ENCODE results near the gene MRTO4. TPM values are rescaled to one million over a fixed set of nuclear protein-coding genes. Genes with fewer than 3 reads are reported as not detected.
"Not testable (repeated sequence)": the region's sequence is repeated elsewhere in the genome, so short reads cannot be mapped to it uniquely, and the experiment has no call there.

Gene MRTO4
- total RNA-seq, 1 donor from 2014 or later = 10.2 TPM

GRCh38 chr1:19262744-19263143 is 11.1 kb downstream of the MRTO4 start:
- no peak for ATAC-seq
- intact Hi-C loops (cut with micrococcal nuclease) = no loop called here
- no peak for DNase-seq

GRCh38 chr1:19268445-19268844 is 16.8 kb downstream of the MRTO4 start:
- DNase-seq (no peak), ATAC-seq (no peak)
- intact Hi-C loops (cut with micrococcal nuclease) = no loop called here

- intact Hi-C loops (cut with micrococcal nuclease); DNase-seq; ATAC-seq: not testable (repeated sequence)
These were observed 18.1 kb downstream of the MRTO4 start for GRCh38 chr1:19269427-19270342.

- ATAC-seq; DNase-seq; intact Hi-C loops (cut with micrococcal nuclease): not testable (repeated sequence)
These were observed 18.7 kb downstream of the MRTO4 start for GRCh38 chr1:19270343-19270730.

GRCh38 chr1:19272064-19272463 is 20.5 kb downstream of the MRTO4 start:
- intact Hi-C loops (cut with micrococcal nuclease) = no loop called here
- ATAC-seq (no peak), DNase-seq (no peak)

- intact Hi-C loops (cut with micrococcal nuclease) = no loop called here
- DNase-seq = no peak
- ATAC-seq = no peak
These were observed 21.7 kb downstream of the MRTO4 start for GRCh38 chr1:19273106-19273843.

GRCh38 chr1:19273844-19274531 is 22.4 kb downstream of the MRTO4 start:
- ATAC-seq = peak; percentile 63
- DNase-seq; intact Hi-C loops (cut with micrococcal nuclease): not testable (repeated sequence)

GRCh38 chr1:19274636-19275035 is 23.0 kb downstream of the MRTO4 start:
- ATAC-seq = no peak

GRCh38 chr1:19283891-19284290 is 32.3 kb downstream of the MRTO4 start:
- DNase-seq = no peak

More at GRCh38 chr1:19274636-19275035, 23.0 kb downstream of the MRTO4 start:
- intact Hi-C loops (cut with micrococcal nuclease) = no loop called here
- no peak for DNase-seq

GRCh38 chr1:19284881-19285280 is 33.3 kb downstream of the MRTO4 start:
- intact Hi-C loops (cut with micrococcal nuclease) = no loop called here
- ATAC-seq (no peak), DNase-seq (no peak)

More at GRCh38 chr1:19283891-19284290, 32.3 kb downstream of the MRTO4 start:
- ATAC-seq = no peak
- intact Hi-C loops (cut with micrococcal nuclease) = no loop called here

GRCh38 chr1:19285366-19285765 is 33.8 kb downstream of the MRTO4 start:
- ATAC-seq; intact Hi-C loops (cut with micrococcal nuclease): not testable (repeated sequence)

GRCh38 chr1:19285807-19286206 is 34.2 kb downstream of the MRTO4 start:
- intact Hi-C loops (cut with micrococcal nuclease); ATAC-seq; DNase-seq: not testable (repeated sequence)

More at GRCh38 chr1:19285366-19285765, 33.8 kb downstream of the MRTO4 start:
- DNase-seq = not testable (repeated sequence)

- intact Hi-C loops (cut with micrococcal nuclease) = no loop called here
- no peak for ATAC-seq
- DNase-seq = no peak
These were observed 36.0 kb downstream of the MRTO4 start for GRCh38 chr1:19287436-19288185.

- ATAC-seq = peak; percentile 93
- intact Hi-C loops (cut with micrococcal nuclease) = not testable (repeated sequence)
- DNase-seq = peak; percentile 74
These were observed 37.0 kb downstream of the MRTO4 start, which contains the start of gene AKR7A3 for GRCh38 chr1:19288324-19289241. AKR7A3 (minus strand) TSS chr1:19288770; CDS start chr1:19288709, 61 bp downstream.

GRCh38 chr1:19289244-19289643 is 37.6 kb downstream of the MRTO4 start:
- intact Hi-C loops (cut with micrococcal nuclease) = no loop called here
- ATAC-seq (peak; percentile 63), DNase-seq (no peak)

- DNase-seq (no peak), ATAC-seq (no peak)
- intact Hi-C loops (cut with micrococcal nuclease) = no loop called here
These were observed 43.0 kb downstream of the MRTO4 start for GRCh38 chr1:19294638-19295037.

- no peak for ATAC-seq
- intact Hi-C loops (cut with micrococcal nuclease) = no loop called here
These were observed 48.6 kb downstream of the MRTO4 start for GRCh38 chr1:19300211-19300610.

GRCh38 chr1:19304081-19304480 is 52.5 kb downstream of the MRTO4 start:
- DNase-seq; intact Hi-C loops (cut with micrococcal nuclease); ATAC-seq: not testable (repeated sequence)

More at GRCh38 chr1:19300211-19300610, 48.6 kb downstream of the MRTO4 start:
- no peak for DNase-seq

All from left ventricle myocardium superior (tissue), 1 donor.